ENCODE results near the gene GCC2.
"Not testable (repeated sequence)": the region's sequence is repeated elsewhere in the genome, so short reads cannot be mapped to it uniquely, and the experiment has no call there.

Gene GCC2

GRCh38 chr2:108533832-108534583 is 85.0 kb downstream of the GCC2 start, which contains the start of gene LIMS1:
Gene LIMS1, plus strand, starts transcription at chr2:108534470. Its CDS starts 93 bp downstream, at chr2:108534563.
- peak; percentile 88 to 90 for DNase-seq

GRCh38 chr2:108534584-108535356 is 85.8 kb downstream of the GCC2 start:
- peak; percentile 36 to 55 for DNase-seq

GRCh38 chr2:108535357-108535631 is 86.3 kb downstream of the GCC2 start:
- DNase-seq = no peak

GRCh38 chr2:108536133-108536780 is 87.3 kb downstream of the GCC2 start:
- DNase-seq = no peak

- no peak for DNase-seq
These were observed 87.9 kb downstream of the GCC2 start for GRCh38 chr2:108536911-108537310.

GRCh38 chr2:108538000-108538625 is 89.1 kb downstream of the GCC2 start:
- no peak for DNase-seq

GRCh38 chr2:108541451-108541850 is 92.4 kb downstream of the GCC2 start:
- DNase-seq = no peak

- DNase-seq = no peak
These were observed 93.1 kb downstream of the GCC2 start for GRCh38 chr2:108542071-108542470.

- DNase-seq = no peak
These were observed 98.6 kb downstream of the GCC2 start for GRCh38 chr2:108547606-108548005.

GRCh38 chr2:108548208-108549003 is 99.4 kb downstream of the GCC2 start:
- no peak for DNase-seq

GRCh38 chr2:108552566-108552965 is 103.6 kb downstream of the GCC2 start:
- DNase-seq = no peak

GRCh38 chr2:108553209-108553919 is 104.4 kb downstream of the GCC2 start:
- DNase-seq = no peak

- no peak for DNase-seq
These were observed 105.5 kb downstream of the GCC2 start for GRCh38 chr2:108554528-108554927.

GRCh38 chr2:108555572-108555971 is 106.6 kb downstream of the GCC2 start:
- no peak for DNase-seq

- not testable (repeated sequence) for DNase-seq
These were observed 107.6 kb downstream of the GCC2 start for GRCh38 chr2:108556581-108556980.

All from stimulated activated CD4-positive, alpha-beta T cell treated with anti-CD3 and anti-CD28 coated beads, Interleukin-2, amount 100 ng/mL, for 24 hours (primary cell).